Lower lobe of right lung (tissue), 2 donors: ENCODE measurements around the gene GLYR1. TPM values are rescaled to one million over a fixed set of nuclear protein-coding genes. Genes with fewer than 3 reads are reported as not detected.

Source experiments
- ATAC-seq, 2 donors: fragments of 200-7000 bp; cut with Tn5 transposase; one replicate each; pipeline ENCODE4 v1.9.1; 2020 to 2022; ENCODE audit warnings: mild to moderate bottlenecking in 2 of 2, moderate library complexity in 2 of 2
- DNase-seq: peaks from one replicate; pipeline ENCODE4 v3.0.0-alpha.2; 2020
- H3K27ac ChIP-seq: fragments of 200-600 bp; one replicate; pipeline ENCODE4 v1.8.0; 2022
- H3K27me3 ChIP-seq: fragments of 200-600 bp; one replicate; pipeline ENCODE4 v1.8.0; 2022; ENCODE audit warnings: low read depth
- H3K36me3 ChIP-seq: fragments of 200-600 bp; one replicate; pipeline ENCODE4 v1.8.0; 2022; ENCODE audit warnings: mild to moderate bottlenecking
- H3K4me1 ChIP-seq: fragments of 200-600 bp; one replicate; pipeline ENCODE4 v1.8.0; 2022
- H3K4me3 ChIP-seq: fragments of 200-600 bp; one replicate; pipeline ENCODE4 v1.8.0; 2022; ENCODE audit warnings: mild to moderate bottlenecking
- H3K9me3 ChIP-seq: fragments of 200-600 bp; one replicate; pipeline ENCODE4 v1.8.0; 2022
- intact Hi-C: fragments of 100-400 bp; cut with DNase I; formaldehyde crosslinking; loops from one replicate; pipeline ENCODE4 v1.11.0; 2022
- total RNA-seq: library from RNA; stranded (reverse); fragmentation: NEBNext Ultra II Directional; extraction: Animal tissue kit (Norgen Biotek cat#: 25700); gene quantifications from one replicate; pipeline ENCODE4 v1.2.1, GENCODE V29; 2021
- TF ChIP-seq, protein P1 (sequence below): fragments of 200-600 bp; IDR thresholded peaks from one replicate; pipeline ENCODE4 v1.8.0; 2022; ENCODE audit warnings: antibody characterized with exemption, mild to moderate bottlenecking
- donor health status: DM: no; HTN: yes; CAD: no; lungs with severe emphysema.

Gene GLYR1
- total RNA-seq, 1 donor from 2014 or later, result 89.3 TPM

DNA sequence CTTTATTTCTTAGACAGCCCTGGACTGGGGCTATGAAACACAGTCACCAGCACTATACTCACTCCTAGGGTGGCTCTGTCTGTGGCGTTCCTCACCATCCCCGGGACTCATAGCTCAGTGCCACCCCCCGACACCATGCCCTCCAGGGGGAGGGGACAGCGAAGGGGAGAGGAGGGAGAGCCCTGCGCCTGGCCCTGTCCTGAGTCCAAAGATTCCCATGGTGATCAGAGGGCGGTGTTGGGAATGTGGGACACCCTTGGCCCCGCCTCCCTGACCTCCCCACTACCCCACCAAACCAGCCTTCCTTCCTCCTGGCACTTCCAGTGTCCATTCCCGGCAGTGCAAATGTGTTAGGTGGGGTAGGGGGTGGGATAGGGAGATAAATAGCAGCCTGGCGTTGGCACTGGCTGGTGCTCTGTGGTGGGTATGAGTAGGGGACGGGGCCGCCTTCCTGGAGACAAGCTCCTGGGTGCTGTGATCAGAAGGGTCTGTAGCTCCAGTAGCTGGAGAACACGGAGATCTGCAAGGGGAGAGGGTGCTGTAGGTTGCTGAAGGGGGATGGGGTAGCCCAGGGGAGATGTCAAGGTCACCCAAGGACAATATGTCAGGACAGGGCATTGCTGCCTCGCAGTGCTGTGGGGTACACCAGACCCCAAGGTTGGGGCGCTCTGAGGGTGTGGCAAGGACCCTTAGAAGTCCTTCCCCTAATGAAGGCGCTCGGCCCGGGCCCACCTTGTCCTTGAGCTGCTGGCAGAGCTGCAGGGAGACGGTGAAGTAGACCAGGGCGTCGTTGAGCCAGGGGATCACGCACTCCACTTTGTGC lies 49.9 kb downstream of the GLYR1 start:
- H3K4me1 ChIP-seq, result peaks cover 21% of the 10 kb centered on the region
- no peaks in the 10 kb centered on the region for H3K9me3 ChIP-seq
- H3K27me3 ChIP-seq, result no peaks in the 10 kb centered on the region
- TF ChIP-seq, protein P1, sequence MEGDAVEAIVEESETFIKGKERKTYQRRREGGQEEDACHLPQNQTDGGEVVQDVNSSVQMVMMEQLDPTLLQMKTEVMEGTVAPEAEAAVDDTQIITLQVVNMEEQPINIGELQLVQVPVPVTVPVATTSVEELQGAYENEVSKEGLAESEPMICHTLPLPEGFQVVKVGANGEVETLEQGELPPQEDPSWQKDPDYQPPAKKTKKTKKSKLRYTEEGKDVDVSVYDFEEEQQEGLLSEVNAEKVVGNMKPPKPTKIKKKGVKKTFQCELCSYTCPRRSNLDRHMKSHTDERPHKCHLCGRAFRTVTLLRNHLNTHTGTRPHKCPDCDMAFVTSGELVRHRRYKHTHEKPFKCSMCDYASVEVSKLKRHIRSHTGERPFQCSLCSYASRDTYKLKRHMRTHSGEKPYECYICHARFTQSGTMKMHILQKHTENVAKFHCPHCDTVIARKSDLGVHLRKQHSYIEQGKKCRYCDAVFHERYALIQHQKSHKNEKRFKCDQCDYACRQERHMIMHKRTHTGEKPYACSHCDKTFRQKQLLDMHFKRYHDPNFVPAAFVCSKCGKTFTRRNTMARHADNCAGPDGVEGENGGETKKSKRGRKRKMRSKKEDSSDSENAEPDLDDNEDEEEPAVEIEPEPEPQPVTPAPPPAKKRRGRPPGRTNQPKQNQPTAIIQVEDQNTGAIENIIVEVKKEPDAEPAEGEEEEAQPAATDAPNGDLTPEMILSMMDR, result no peak
- H3K4me3 ChIP-seq, result no peak overlapping the region
- intact Hi-C loops, result no loop called here
- H3K27ac ChIP-seq, result no peak overlapping the region
- H3K36me3 ChIP-seq, result peaks cover 14% of the 10 kb centered on the region
- ATAC-seq, result no peak
- no peak for DNase-seq

- TF ChIP-seq, protein P1, result no peak
- H3K27me3 ChIP-seq, result no peaks in the 10 kb centered on the region
- DNase-seq, result no peak
- no peaks in the 10 kb centered on the region for H3K9me3 ChIP-seq
- intact Hi-C loops, result no loop called here
- H3K4me1 ChIP-seq, result peaks cover 11% of the 10 kb centered on the region
- H3K36me3 ChIP-seq, result peaks cover 14% of the 10 kb centered on the region
- no peak for ATAC-seq
- peak overlapping the region; percentile 31 for H3K27ac ChIP-seq
- H3K4me3 ChIP-seq, result peak overlapping the region; percentile 41
Observed at GRCh38 chr16:4795828-4796572, 51.1 kb downstream of the GLYR1 start.

- DNase-seq, result peak; percentile 81
- H3K9me3 ChIP-seq, result no peaks in the 10 kb centered on the region
- peak within 1 kb of the TSS; percentile 41 for H3K4me3 ChIP-seq
- TF ChIP-seq, protein P1, result no peak
- H3K4me1 ChIP-seq, result peaks cover 4% of the 10 kb centered on the region
- H3K27ac ChIP-seq, result peak within 1 kb of the TSS; percentile 31
- intact Hi-C loops, result no loop called here
- H3K27me3 ChIP-seq, result no peaks in the 10 kb centered on the region
- ATAC-seq, result peak; percentile 82
- peaks cover 14% of the 10 kb centered on the region for H3K36me3 ChIP-seq
Observed at GRCh38 chr16:4795181-4795827, 51.8 kb downstream of the GLYR1 start, which contains the start of gene SMIM22. Gene SMIM22, plus strand, starts transcription at chr16:4795369. Its CDS starts 366 bp downstream, at chr16:4795735.

DNA sequence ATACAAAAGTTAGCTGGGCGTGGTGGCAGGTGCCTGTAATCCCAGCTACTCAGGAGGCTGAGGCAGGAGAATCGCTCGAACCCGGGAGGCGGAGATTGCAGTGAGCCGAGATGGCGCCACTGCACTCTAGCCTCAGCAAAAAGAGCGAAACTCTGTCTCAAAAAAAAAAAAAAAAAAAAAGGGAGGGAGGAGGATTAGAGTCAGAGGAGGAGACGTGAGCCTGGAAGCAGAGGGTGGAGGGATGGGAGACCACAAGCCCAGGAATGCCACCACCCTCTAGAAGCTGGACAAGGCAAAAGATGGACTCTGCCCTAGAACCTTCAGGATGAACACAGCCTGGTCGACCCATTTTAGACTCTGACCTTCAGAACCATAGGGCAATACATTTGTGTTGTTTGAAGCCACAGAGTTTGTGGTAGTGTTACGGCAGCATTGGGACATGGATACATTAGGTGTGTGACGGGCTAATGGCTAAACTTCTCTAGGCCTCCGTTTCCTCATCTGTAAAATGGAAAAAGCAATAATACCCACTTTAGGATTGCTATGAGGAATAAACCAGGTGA lies 54.1 kb downstream of the GLYR1 start:
- DNase-seq (no peak), ATAC-seq (no peak)
- H3K9me3 ChIP-seq, result no peaks in the 10 kb centered on the region
- intact Hi-C loops, result no loop called here
- H3K27ac ChIP-seq, result no peak overlapping the region
- H3K4me3 ChIP-seq, result no peak overlapping the region
- peaks cover 9% of the 10 kb centered on the region for H3K36me3 ChIP-seq
- TF ChIP-seq, protein P1, result no peak
- H3K27me3 ChIP-seq, result no peaks in the 10 kb centered on the region
- H3K4me1 ChIP-seq, result no peaks in the 10 kb centered on the region

- DNase-seq, result no peak
- no peak overlapping the region for H3K27ac ChIP-seq
- H3K4me1 ChIP-seq, result no peaks in the 10 kb centered on the region
- TF ChIP-seq, protein P1, result no peak
- ATAC-seq, result no peak
- H3K4me3 ChIP-seq, result no peak overlapping the region
- H3K27me3 ChIP-seq, result no peaks in the 10 kb centered on the region
- H3K9me3 ChIP-seq, result no peaks in the 10 kb centered on the region
- H3K36me3 ChIP-seq, result no peaks in the 10 kb centered on the region
- intact Hi-C loops, result no loop called here
Observed at GRCh38 chr16:4790871-4791270, 56.2 kb downstream of the GLYR1 start.
